Glutamatergic neuron (in vitro differentiated cells): Measurements from ENCODE around the gene SPSB3. TPM values are rescaled to one million over a fixed set of nuclear protein-coding genes. Genes with fewer than 3 reads are reported as not detected.
A peak's percentile ranks its signal among the peaks of the same experiment; 100 is the strongest.

ENCODE experiments used
- DNase-seq: peaks from one replicate; pipeline ENCODE4 v3.0.0; 2022
- H3K27ac Mint-ChIP-seq: one replicate; pipeline ENCODE4 v1.8.0; 2020; ENCODE audit warnings: mild to moderate bottlenecking, mixed read lengths, inconsistent platforms; ENCODE audit not compliant: unreplicated experiment
- H3K27me3 Mint-ChIP-seq: one replicate; pipeline ENCODE4 v1.8.0; 2020; ENCODE audit warnings: mild to moderate bottlenecking, moderate library complexity, mixed read lengths, inconsistent platforms; ENCODE audit not compliant: unreplicated experiment
- H3K36me3 Mint-ChIP-seq: one replicate; pipeline ENCODE4 v1.8.0; 2020; ENCODE audit warnings: mild to moderate bottlenecking, mixed read lengths, inconsistent platforms; ENCODE audit not compliant: unreplicated experiment
- H3K4me1 Mint-ChIP-seq: one replicate; pipeline ENCODE4 v1.8.0; 2020; ENCODE audit warnings: mild to moderate bottlenecking, low read depth, mixed read lengths, inconsistent platforms; ENCODE audit not compliant: unreplicated experiment
- H3K4me3 Mint-ChIP-seq: one replicate; pipeline ENCODE4 v1.8.0; 2020; ENCODE audit warnings: mild to moderate bottlenecking, mixed read lengths, inconsistent platforms; ENCODE audit not compliant: unreplicated experiment
- H3K9me3 Mint-ChIP-seq: one replicate; pipeline ENCODE4 v1.8.0; 2020; ENCODE audit warnings: mild to moderate bottlenecking, moderate library complexity, mixed read lengths, inconsistent platforms; ENCODE audit not compliant: unreplicated experiment
- total RNA-seq: library from RNA; stranded (reverse); fragmentation: NEBNext Ultra II Directional; extraction: Animal tissue kit (Norgen Biotek cat#: 25700); gene quantifications from one replicate; pipeline ENCODE4 v1.2.1, GENCODE V29; 2021; ENCODE audit not compliant: unreplicated experiment
- TF ChIP-seq, protein P1 (sequence below): fragments of 200-600 bp; sonication (generic); IDR thresholded peaks from one replicate; pipeline ENCODE4 v1.5.0; 2021; ENCODE audit not compliant: partially characterized antibody, unreplicated experiment

Gene SPSB3
- total RNA-seq, 1 donor from 2014 or later: 80.4 TPM

DNA sequence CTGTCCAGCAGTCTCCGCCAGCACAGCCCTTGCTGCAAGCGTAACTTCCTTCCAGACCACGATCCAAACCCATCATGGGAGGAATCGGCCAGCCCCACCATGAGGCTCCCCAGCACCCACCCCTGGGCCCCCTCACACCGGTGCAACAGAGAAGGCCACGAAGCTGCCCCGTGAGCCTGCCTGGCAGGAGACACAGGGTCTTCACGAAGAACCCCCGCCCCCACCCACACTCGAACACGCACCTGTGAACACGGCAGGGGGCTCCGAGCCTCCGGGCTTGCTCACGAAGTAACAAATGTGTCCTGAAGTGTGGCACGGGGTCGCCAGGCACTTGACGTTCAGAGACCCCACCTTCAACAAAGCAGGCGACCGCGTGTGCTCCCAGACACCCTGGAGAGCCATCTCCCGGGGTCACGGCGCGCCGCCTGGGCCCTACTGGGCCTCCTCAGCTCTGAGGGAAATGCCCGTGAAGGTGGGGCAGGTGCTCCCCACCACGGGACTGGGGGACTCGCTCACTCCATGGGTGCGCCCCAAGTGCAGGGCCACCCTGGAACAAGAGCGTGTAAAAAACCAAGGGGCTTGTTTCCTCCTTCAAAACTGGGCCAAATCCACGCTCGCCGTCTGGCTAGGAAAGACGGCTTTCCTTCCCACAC, 36.6 kb upstream of the SPSB3 start:
- H3K4me3 Mint-ChIP-seq: peak overlapping the region; percentile 42
- H3K27me3 Mint-ChIP-seq: peaks cover 1% of the 10 kb centered on the region
- DNase-seq: no peak
- peaks cover 6% of the 10 kb centered on the region for H3K4me1 Mint-ChIP-seq
- H3K9me3 Mint-ChIP-seq: peaks cover 3% of the 10 kb centered on the region
- H3K27ac Mint-ChIP-seq: no peak overlapping the region
- H3K36me3 Mint-ChIP-seq: no peaks in the 10 kb centered on the region
- TF ChIP-seq, protein P1, sequence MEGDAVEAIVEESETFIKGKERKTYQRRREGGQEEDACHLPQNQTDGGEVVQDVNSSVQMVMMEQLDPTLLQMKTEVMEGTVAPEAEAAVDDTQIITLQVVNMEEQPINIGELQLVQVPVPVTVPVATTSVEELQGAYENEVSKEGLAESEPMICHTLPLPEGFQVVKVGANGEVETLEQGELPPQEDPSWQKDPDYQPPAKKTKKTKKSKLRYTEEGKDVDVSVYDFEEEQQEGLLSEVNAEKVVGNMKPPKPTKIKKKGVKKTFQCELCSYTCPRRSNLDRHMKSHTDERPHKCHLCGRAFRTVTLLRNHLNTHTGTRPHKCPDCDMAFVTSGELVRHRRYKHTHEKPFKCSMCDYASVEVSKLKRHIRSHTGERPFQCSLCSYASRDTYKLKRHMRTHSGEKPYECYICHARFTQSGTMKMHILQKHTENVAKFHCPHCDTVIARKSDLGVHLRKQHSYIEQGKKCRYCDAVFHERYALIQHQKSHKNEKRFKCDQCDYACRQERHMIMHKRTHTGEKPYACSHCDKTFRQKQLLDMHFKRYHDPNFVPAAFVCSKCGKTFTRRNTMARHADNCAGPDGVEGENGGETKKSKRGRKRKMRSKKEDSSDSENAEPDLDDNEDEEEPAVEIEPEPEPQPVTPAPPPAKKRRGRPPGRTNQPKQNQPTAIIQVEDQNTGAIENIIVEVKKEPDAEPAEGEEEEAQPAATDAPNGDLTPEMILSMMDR: no peak

DNA sequence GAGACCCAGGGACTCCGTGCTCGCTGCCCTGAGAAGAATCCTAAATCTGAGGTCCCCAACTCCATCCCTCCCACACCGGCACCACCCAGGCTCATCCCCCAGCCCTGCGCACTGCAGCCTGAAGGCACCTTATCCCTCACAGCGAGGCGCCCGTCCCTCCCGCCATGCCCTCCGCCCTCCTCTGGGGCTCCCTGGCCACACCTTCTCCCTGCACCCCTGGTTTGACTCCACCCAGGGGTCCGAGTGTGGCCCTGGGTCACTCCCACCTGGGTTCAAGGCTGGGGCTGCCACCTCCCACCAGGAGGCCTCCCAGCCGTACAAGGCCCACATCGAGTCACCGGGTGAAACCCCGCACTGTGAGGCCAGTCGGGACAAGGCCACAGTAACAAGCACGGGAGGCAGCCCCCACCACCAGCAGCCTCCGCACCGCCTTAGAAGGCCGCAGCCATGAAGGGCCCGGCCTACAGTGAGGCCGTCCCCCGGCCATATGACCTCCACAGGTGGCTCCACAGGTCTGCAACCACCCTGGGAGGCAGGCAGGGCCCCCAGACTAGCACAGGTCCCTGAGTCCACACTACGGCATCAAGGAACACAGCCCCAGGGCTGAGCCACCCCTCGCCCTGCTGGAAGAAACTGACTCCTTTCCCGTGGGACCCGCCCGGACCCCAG, 36.0 kb upstream of the SPSB3 start:
- Mint-ChIP-seq H3K9me3 (peaks cover 5% of the 10 kb centered on the region), H3K27me3 (peaks cover 1% of the 10 kb centered on the region), H3K4me1 (peaks cover 3% of the 10 kb centered on the region), H3K27ac (no peak overlapping the region), H3K36me3 (no peaks in the 10 kb centered on the region), H3K4me3 (no peak overlapping the region)
- TF ChIP-seq, protein P1: no peak
- DNase-seq: no peak

DNA sequence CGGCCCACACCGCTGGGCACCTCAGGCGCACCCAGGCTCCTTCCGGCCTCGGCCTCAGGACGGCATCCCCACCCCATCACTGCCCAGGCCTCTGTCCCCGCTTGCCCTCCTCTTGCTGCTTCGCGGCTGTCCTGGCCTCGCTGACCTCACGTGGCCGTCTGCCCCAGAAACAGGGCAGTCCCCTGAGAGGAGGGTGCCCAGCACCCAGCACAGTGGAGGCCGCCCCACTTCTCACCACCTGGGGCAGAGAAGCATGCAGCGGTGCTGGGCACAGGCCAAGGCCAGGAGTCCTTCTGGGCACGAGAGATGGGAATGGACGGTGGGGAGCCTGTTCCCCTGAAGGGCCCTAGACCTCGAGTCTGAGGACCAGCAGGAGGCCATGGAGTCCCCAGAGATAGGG, 35.3 kb upstream of the SPSB3 start:
- H3K9me3 Mint-ChIP-seq: peaks cover 5% of the 10 kb centered on the region
- peaks cover 3% of the 10 kb centered on the region for H3K4me1 Mint-ChIP-seq
- no peak overlapping the region for H3K4me3 Mint-ChIP-seq
- no peaks in the 10 kb centered on the region for H3K36me3 Mint-ChIP-seq
- H3K27ac Mint-ChIP-seq: no peak overlapping the region
- H3K27me3 Mint-ChIP-seq: peaks cover 1% of the 10 kb centered on the region
- DNase-seq: no peak
- TF ChIP-seq, protein P1: no peak

DNA sequence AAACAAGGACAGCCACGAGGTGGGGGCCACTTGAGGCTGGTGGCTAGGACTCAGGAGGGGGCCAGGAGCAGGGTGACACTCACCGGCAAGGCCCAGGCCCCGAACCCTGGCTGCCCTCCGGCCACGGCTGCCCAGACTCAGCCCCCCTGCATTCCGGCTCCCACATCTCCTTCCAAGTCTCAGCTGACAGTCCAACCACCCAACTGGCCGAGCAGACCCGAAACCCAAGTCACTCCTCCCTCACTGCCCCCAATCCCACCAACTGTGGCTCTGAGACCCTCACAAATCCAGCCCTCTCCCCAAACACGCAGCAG, 34.9 kb upstream of the SPSB3 start:
- DNase-seq: no peak
- Mint-ChIP-seq H3K9me3 (peaks cover 5% of the 10 kb centered on the region), H3K27me3 (peaks cover 1% of the 10 kb centered on the region), H3K36me3 (no peaks in the 10 kb centered on the region), H3K4me1 (peaks cover 3% of the 10 kb centered on the region), H3K27ac (peak overlapping the region; percentile 59), H3K4me3 (no peak overlapping the region)
- TF ChIP-seq, protein P1: no peak
